Thyroid gland (tissue), 4 donors: Measurements from ENCODE around the gene CTBS.

Experiments
- POLR2A ChIP-seq, 2 donors: fragments of 450-650 bp; IDR thresholded peaks; one replicate each; pipeline ENCODE4 v1.6.1; 2017; ENCODE audit warnings: antibody characterized with exemption in 2 of 2, mild to moderate bottlenecking in 2 of 2, moderate library complexity in 1 of 2
- TF ChIP-seq, protein P1 (sequence below), 6 experiments: fragments of 200-600 bp in 3 of 6; fragments of 450-650 bp in 3 of 6; sonication (generic) in 3 of 6; IDR thresholded peaks; one replicate each; pipeline ENCODE4 v1.5.1; 2016 to 2019; ENCODE audit warnings: antibody characterized with exemption in 6 of 6, mild to moderate bottlenecking in 2 of 6, inconsistent platforms in 1 of 6, moderate library complexity in 1 of 6

DNA sequence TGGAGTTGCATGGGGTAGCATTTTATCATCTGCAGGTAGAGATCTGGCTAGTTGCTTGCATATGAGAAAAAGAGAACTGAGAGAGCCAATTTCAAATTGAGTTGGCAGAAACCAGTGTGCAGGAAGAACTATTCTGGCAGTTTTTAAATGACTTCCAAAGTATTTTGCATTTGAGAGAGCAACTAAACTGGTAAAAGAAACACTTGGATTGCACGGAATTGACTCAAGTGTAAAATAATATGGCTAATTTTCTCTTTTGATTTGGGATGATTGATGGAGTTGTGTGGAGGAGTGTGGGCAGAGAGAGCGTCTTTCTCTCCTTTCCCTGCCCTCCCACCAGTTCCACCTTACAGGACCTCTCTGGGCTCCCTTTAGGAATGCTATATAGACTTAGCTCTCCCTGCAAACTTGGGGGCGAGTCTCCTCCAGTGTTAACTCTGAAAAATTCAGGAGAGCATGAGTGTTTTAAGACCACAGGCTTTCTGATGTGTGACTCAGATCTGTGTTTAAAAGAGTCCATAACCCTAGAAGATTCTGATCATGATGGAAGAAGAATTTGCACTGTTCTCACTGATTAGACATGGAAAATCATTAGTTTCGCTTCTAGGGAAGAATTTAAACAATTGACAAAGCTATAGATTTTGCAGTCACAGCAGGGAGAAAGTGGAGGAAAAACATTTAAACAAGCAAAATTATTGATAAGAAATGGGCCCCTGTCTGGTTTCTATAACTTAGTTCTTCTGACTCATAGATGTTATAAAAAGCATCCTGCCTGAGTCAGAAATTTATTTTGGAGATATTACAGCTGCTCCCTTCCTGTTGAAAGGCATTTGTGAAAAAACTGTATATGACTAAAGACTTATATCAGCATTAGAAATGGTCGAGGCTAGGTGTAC, 24.9 kb upstream of the CTBS start:
- TF ChIP-seq, protein P1, sequence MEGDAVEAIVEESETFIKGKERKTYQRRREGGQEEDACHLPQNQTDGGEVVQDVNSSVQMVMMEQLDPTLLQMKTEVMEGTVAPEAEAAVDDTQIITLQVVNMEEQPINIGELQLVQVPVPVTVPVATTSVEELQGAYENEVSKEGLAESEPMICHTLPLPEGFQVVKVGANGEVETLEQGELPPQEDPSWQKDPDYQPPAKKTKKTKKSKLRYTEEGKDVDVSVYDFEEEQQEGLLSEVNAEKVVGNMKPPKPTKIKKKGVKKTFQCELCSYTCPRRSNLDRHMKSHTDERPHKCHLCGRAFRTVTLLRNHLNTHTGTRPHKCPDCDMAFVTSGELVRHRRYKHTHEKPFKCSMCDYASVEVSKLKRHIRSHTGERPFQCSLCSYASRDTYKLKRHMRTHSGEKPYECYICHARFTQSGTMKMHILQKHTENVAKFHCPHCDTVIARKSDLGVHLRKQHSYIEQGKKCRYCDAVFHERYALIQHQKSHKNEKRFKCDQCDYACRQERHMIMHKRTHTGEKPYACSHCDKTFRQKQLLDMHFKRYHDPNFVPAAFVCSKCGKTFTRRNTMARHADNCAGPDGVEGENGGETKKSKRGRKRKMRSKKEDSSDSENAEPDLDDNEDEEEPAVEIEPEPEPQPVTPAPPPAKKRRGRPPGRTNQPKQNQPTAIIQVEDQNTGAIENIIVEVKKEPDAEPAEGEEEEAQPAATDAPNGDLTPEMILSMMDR (IDR thresholded peaks at IDR 0.05): no peak
- TF ChIP-seq POLR2A (IDR thresholded peaks at IDR 0.05): no peak
